Uterus (tissue), 2 donors: ENCODE data around the gene TSHZ2.

ENCODE experiments used
- CTCF ChIP-seq, 4 experiments: fragments of 200-600 bp in 2 of 4; fragments of 450-650 bp in 2 of 4; sonication (generic) in 2 of 4; IDR thresholded peaks; one replicate each; pipeline ENCODE4 v1.5.1; 2016 to 2019; ENCODE audit warnings: antibody characterized with exemption in 4 of 4, mild to moderate bottlenecking in 2 of 4, moderate library complexity in 1 of 4
- POLR2A ChIP-seq, 2 donors: fragments of 450-650 bp; IDR thresholded peaks; one replicate each; pipeline ENCODE4 v1.6.1; 2016; ENCODE audit warnings: antibody characterized with exemption in 2 of 2, mild to moderate bottlenecking in 1 of 2, moderate library complexity in 1 of 2

GRCh38 chr20:53201588-53201987, 229.4 kb downstream of the TSHZ2 start:
- TF ChIP-seq CTCF (IDR thresholded peaks at IDR 0.05) (no peak), POLR2A (IDR thresholded peaks at IDR 0.05) (no peak)
